ENCODE results near the gene ATP2B2.

GRCh38 chr3:10335190-10335738, 170.1 kb downstream of the ATP2B2 start:
- TF ChIP-seq CTCF (IDR thresholded peaks at IDR 0.05) (no peak), POLR2A (IDR thresholded peaks at IDR 0.05) (no peak)

Measured in uterus (tissue), 2 donors.